Calu3 (cell line): ENCODE results near the gene CXCL1. TPM values are rescaled to one million over a fixed set of nuclear protein-coding genes. Genes with fewer than 3 reads are reported as not detected.

Source experiments
- BruUV-seq: library from RNA; stranded (reverse); fragments of 400-500 nt; replicated peaks from 2 replicates; lab custom pipeline; 2021; lab: Mats Ljungman, UMichigan
- CTCF ChIA-PET: fragments of 300-600 bp; sonication (Branson Sonifier 250); formaldehyde crosslinking; loops from one replicate; lab custom pipeline; 2022; ENCODE audit warnings: antibody characterized with exemption; lab: Charles Lee
- DNase-seq: peaks from one replicate; pipeline ENCODE4 v3.0.0; 2022
- H3K27ac Mint-ChIP-seq: one replicate; pipeline ENCODE4 v1.8.0; 2022; ENCODE audit warnings: mixed read lengths; ENCODE audit not compliant: unreplicated experiment
- H3K27me3 Mint-ChIP-seq: one replicate; pipeline ENCODE4 v1.8.0; 2022; ENCODE audit warnings: mixed read lengths; ENCODE audit not compliant: unreplicated experiment
- H3K36me3 Mint-ChIP-seq: one replicate; pipeline ENCODE4 v1.8.0; 2022; ENCODE audit warnings: mild to moderate bottlenecking, moderate library complexity, mixed read lengths; ENCODE audit not compliant: insufficient read depth, unreplicated experiment
- H3K4me1 Mint-ChIP-seq: one replicate; pipeline ENCODE4 v1.8.0; 2022; ENCODE audit warnings: mild to moderate bottlenecking, low read depth, mixed read lengths; ENCODE audit not compliant: unreplicated experiment
- H3K4me3 Mint-ChIP-seq: one replicate; pipeline ENCODE4 v1.8.0; 2022; ENCODE audit warnings: mild to moderate bottlenecking, low read depth, moderate library complexity, mixed read lengths; ENCODE audit not compliant: unreplicated experiment
- H3K9me3 Mint-ChIP-seq: one replicate; pipeline ENCODE4 v1.8.0; 2022; ENCODE audit warnings: low read depth, mixed read lengths; ENCODE audit not compliant: unreplicated experiment
- intact Hi-C: fragments of 100-400 bp; cut with micrococcal nuclease; formaldehyde crosslinking; loops from one replicate; pipeline ENCODE4 v1.10.0; 2022; ENCODE audit not compliant: unreplicated experiment
- total RNA-seq: library from RNA; stranded (reverse); gene quantifications from 2 replicates; pipeline ENCODE4 v1.2.3, GENCODE V29; 2022
- TF ChIP-seq, protein P1 (sequence below): fragments of 200-600 bp; IDR thresholded peaks from one replicate; pipeline ENCODE4 v1.8.0; 2022; ENCODE audit warnings: antibody characterized with exemption; ENCODE audit not compliant: unreplicated experiment

The CXCL1 gene
- total RNA-seq, 1 experiment from 2014 or later = 414 TPM

DNA sequence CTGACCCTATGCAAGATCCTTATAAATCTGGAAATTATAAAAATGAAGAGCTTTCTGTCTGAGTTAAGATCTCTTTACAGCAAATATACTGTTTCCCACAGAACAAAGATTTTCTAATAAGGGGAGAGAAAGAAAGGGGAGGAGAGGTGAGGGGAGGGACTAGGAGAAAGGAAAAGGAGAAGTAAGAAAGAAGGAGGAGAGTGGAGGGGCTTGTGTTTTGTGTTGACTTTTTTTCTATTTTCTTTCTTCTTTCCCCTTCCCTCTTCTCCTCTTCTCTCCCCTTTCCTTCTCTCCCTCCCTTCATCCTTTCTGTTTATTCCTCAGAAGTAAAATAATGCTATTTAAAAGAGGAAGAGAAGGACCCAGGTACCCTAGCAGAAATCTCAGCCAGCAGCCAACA is 26.5 kb upstream of the CXCL1 start:
- Mint-ChIP-seq H3K4me3 (no peak overlapping the region), H3K27me3 (no peaks in the 10 kb centered on the region), H3K4me1 (peaks cover 34% of the 10 kb centered on the region), H3K9me3 (peaks cover 2% of the 10 kb centered on the region), H3K36me3 (peaks cover 18% of the 10 kb centered on the region), H3K27ac (peak overlapping the region; percentile 60)
- no TSS peak for BruUV-seq
- CTCF ChIA-PET = interaction anchor here (0.6 to 1.1 kb wide), 2 partner anchors 25 to 32 kb away, joined by 3 to 7 read pairs; no protein-coding TSS in a partner anchor
- no peak for DNase-seq
- intact Hi-C loops = no loop called here
- TF ChIP-seq, protein P1, sequence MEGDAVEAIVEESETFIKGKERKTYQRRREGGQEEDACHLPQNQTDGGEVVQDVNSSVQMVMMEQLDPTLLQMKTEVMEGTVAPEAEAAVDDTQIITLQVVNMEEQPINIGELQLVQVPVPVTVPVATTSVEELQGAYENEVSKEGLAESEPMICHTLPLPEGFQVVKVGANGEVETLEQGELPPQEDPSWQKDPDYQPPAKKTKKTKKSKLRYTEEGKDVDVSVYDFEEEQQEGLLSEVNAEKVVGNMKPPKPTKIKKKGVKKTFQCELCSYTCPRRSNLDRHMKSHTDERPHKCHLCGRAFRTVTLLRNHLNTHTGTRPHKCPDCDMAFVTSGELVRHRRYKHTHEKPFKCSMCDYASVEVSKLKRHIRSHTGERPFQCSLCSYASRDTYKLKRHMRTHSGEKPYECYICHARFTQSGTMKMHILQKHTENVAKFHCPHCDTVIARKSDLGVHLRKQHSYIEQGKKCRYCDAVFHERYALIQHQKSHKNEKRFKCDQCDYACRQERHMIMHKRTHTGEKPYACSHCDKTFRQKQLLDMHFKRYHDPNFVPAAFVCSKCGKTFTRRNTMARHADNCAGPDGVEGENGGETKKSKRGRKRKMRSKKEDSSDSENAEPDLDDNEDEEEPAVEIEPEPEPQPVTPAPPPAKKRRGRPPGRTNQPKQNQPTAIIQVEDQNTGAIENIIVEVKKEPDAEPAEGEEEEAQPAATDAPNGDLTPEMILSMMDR = no peak

DNA sequence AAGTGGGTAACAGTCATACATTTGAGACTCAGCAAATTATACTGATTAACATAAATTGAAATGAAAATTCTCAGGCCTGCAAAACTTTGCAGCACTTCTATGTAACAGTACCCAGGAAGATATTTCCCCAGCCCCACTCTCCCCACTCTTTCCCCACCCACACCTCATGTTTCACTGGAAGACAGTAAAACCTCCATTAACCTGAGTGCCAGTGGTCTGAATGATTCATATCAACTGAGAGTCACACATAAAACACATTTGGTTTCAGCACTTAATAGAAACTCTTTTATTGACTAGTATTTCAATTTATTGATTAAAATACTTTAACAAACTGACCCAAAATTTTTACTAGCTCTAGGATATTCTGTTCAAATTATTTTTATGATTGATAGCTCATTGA is 25.8 kb upstream of the CXCL1 start:
- Mint-ChIP-seq H3K27me3 (no peaks in the 10 kb centered on the region), H3K4me3 (no peak overlapping the region), H3K4me1 (peaks cover 34% of the 10 kb centered on the region), H3K27ac (no peak overlapping the region), H3K9me3 (peaks cover 2% of the 10 kb centered on the region), H3K36me3 (peaks cover 18% of the 10 kb centered on the region)
- no peak for DNase-seq
- TF ChIP-seq, protein P1 = no peak
- CTCF ChIA-PET = interaction anchor here (0.6 to 1.1 kb wide), 2 partner anchors 12 to 26 kb away, joined by 3 read pairs; no protein-coding TSS in a partner anchor
- no TSS peak for BruUV-seq
- intact Hi-C loops = no loop called here

DNA sequence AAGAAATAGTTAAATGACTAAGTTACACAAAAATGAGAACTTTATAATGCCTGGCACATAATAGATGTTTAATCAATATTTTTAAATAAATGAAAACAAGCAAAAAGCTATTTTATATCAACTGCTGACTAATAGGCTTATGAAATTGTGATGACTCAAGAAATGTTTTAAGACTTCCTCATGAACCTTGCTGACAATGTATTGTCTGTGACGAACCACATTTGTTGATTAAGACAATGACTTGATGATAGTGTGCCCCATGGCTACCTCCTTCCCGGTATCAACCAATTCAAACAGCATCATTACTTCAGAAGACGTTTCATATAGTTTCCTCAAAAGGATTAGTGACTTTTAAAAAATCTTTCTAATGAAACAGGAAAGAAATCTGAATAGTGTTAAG is 24.8 kb upstream of the CXCL1 start:
- peaks cover 2% of the 10 kb centered on the region for H3K9me3 Mint-ChIP-seq
- TF ChIP-seq, protein P1 = no peak
- intact Hi-C loops = no loop called here
- H3K36me3 Mint-ChIP-seq = peaks cover 10% of the 10 kb centered on the region
- BruUV-seq = no TSS peak
- DNase-seq = no peak
- no peaks in the 10 kb centered on the region for H3K27me3 Mint-ChIP-seq
- CTCF ChIA-PET = interaction anchor here (1.0 to 1.2 kb wide), 2 partner anchors 25 to 28 kb away, joined by 3 read pairs; partner anchors contain the start of gene CXCL1
- peak overlapping the region; percentile 66 for H3K27ac Mint-ChIP-seq
- peaks cover 27% of the 10 kb centered on the region for H3K4me1 Mint-ChIP-seq
- H3K4me3 Mint-ChIP-seq = no peak overlapping the region

DNA sequence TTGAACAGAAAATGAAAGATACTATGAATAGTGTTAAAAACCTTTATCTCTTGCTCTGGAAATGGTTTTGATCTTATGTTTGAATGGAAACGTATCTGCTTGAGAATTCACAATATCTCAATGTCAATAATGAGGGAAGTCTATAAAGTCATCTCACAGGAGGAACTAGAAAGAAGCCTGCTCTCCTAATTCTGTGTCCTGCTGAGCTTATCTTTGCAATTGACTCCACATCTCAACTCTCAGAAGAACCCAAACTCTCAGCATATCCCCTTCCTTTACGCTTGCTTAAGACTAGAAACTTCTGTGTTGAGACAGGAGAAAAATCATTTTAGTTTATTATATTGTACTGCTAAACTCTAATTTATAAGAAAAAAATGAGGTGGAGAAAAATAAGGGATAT is 24.4 kb upstream of the CXCL1 start:
- Mint-ChIP-seq H3K4me1 (peaks cover 22% of the 10 kb centered on the region), H3K27ac (peak overlapping the region; percentile 66), H3K9me3 (no peaks in the 10 kb centered on the region), H3K27me3 (no peaks in the 10 kb centered on the region), H3K36me3 (peaks cover 6% of the 10 kb centered on the region), H3K4me3 (no peak overlapping the region)
- CTCF ChIA-PET = interaction anchor here (1.0 to 1.2 kb wide), 2 partner anchors 24 to 28 kb away, joined by 3 read pairs; partner anchors contain the start of gene CXCL1
- intact Hi-C loops = no loop called here
- BruUV-seq = no TSS peak
- DNase-seq = no peak
- TF ChIP-seq, protein P1 = no peak
